HCT116 (cell line): ENCODE data around the gene PFN3. TPM values are rescaled to one million over a fixed set of nuclear protein-coding genes. Genes with fewer than 3 reads are reported as not detected.

Source experiments
- ATAC-seq: fragments of 200-7000 bp; cut with Tn5 transposase; 2 replicates; pipeline ENCODE4 v1.9.1; 2020; ENCODE audit warnings: mild to moderate bottlenecking, moderate library complexity
- BruUV-seq: library from RNA; stranded (reverse); fragments of 400-500 nt; replicated peaks from 2 replicates; lab custom pipeline; 2021; lab: Mats Ljungman, UMichigan
- CTCF ChIA-PET: fragments of 300-600 bp; sonication (Branson Sonifier 250); formaldehyde crosslinking; loops from one replicate; lab custom pipeline; 2021; ENCODE audit warnings: antibody characterized with exemption; lab: Charles Lee
- POLR2A ChIA-PET: fragments of 300-600, 350-600 bp; sonication (Branson Sonifier 250); formaldehyde crosslinking; loops from one replicate; lab custom pipeline; 2021; ENCODE audit warnings: antibody characterized with exemption; lab: Charles Lee
- RAD21 ChIA-PET, 2 experiments: fragments of 300-600 bp; sonication (Branson Sonifier 250); formaldehyde crosslinking; loops; one replicate each; lab custom pipeline; 2023; ENCODE audit warnings: low total read pairs in 2 of 2; ENCODE audit not compliant: uncharacterized antibody in 2 of 2, unreplicated experiment in 2 of 2, low non-redundant PET in 1 of 2; lab: Charles Lee
- DNase-seq: peaks from one replicate; pipeline ENCODE4 v3.0.0-alpha.2; 2010; ENCODE audit warnings: low read depth, low spot score
- H2AFZ ChIP-seq: fragments of 200-600 bp; shearing (Covaris generic), sonication (generic); 2 replicates; pipeline ENCODE4 v1.6.1; 2017; ENCODE audit warnings: low read depth, mixed run types, mixed read lengths, antibody characterized with exemption, low read length; ENCODE audit not compliant: poor library complexity, severe bottlenecking
- H3K27ac ChIP-seq: 2 replicates; pipeline ENCODE4 v1.5.1; 2012; ENCODE audit warnings: low read depth, low read length
- H3K27me3 ChIP-seq: fragments of 200-600 bp; sonication (generic); 2 replicates; pipeline ENCODE4 v1.6.1; 2016; ENCODE audit warnings: mixed run types, low read length, mixed read lengths; ENCODE audit not compliant: insufficient read depth
- H3K36me3 ChIP-seq, 2 experiments: fragments of 200-500 bp in 1 of 2; fragments of 200-600 bp in 1 of 2; sonication (Bioruptor generic) in 1 of 2; sonication (generic) in 1 of 2; 2 replicates each; pipeline versions ENCODE4 v1.5.1 to v1.6.1; 2014 to 2016; ENCODE audit warnings: low read length in 2 of 2, inconsistent platforms in 1 of 2, mixed read lengths in 1 of 2, mixed run types in 1 of 2; ENCODE audit not compliant: insufficient read depth in 2 of 2, control insufficient read depth in 1 of 2
- H3K4me1 ChIP-seq, 2 experiments: fragments of 200-600 bp in 1 of 2; sonication (generic) in 1 of 2; 2 replicates each; pipeline versions ENCODE4 v1.5.1 to v1.6.1; 2012 to 2017; ENCODE audit warnings: low read length in 2 of 2, inconsistent platforms in 1 of 2, mild to moderate bottlenecking in 1 of 2, mixed read lengths in 1 of 2, mixed run types in 1 of 2, moderate library complexity in 1 of 2; ENCODE audit not compliant: insufficient read depth in 2 of 2, control insufficient read depth in 1 of 2
- H3K4me2 ChIP-seq: fragments of 200-600 bp; sonication (generic); 2 replicates; pipeline ENCODE4 v1.6.1; 2017; ENCODE audit warnings: mixed run types, low read length, mixed read lengths
- H3K4me3 ChIP-seq, 2 experiments: fragments of 200-600 bp in 1 of 2; sonication (generic) in 1 of 2; replicated peaks in 1 of 2; 2 replicates each; pipeline ENCODE4 v1.5.1; 2011 to 2016; ENCODE audit warnings: low read length in 2 of 2, control low read depth in 1 of 2, low read depth in 1 of 2, mild to moderate bottlenecking in 1 of 2, mixed read lengths in 1 of 2, mixed run types in 1 of 2
- H3K79me2 ChIP-seq: fragments of 200-600 bp; sonication (generic); 2 replicates; pipeline ENCODE4 v1.6.1; 2017; ENCODE audit warnings: mild to moderate bottlenecking, mixed run types, low read length, moderate library complexity, mixed read lengths; ENCODE audit not compliant: insufficient read depth
- H3K9ac ChIP-seq: fragments of 200-600 bp; sonication (generic); 2 replicates; pipeline ENCODE4 v1.6.1; 2016; ENCODE audit warnings: low read length, mixed read lengths
- H3K9me2 ChIP-seq: fragments of 200-600 bp; sonication (generic), shearing (Covaris generic); 2 replicates; pipeline ENCODE4 v1.6.1; 2017; ENCODE audit warnings: mixed run types, mild to moderate bottlenecking, moderate library complexity; ENCODE audit not compliant: insufficient read depth
- H3K9me3 ChIP-seq, 2 experiments: fragments of 200-500 bp in 1 of 2; fragments of 200-600 bp in 1 of 2; sonication (Bioruptor generic) in 1 of 2; sonication (generic) in 1 of 2; 2 replicates each; pipeline ENCODE4 v1.6.1; 2014 to 2017; ENCODE audit warnings: low read length in 2 of 2, mixed read lengths in 2 of 2, inconsistent platforms in 1 of 2, low read depth in 1 of 2, mild to moderate bottlenecking in 1 of 2, mixed run types in 1 of 2, moderate library complexity in 1 of 2; ENCODE audit not compliant: control insufficient read depth in 1 of 2, insufficient read depth in 1 of 2
- H4K20me1 ChIP-seq: fragments of 200-600 bp; sonication (generic), shearing (Covaris generic); 2 replicates; pipeline ENCODE4 v1.6.1; 2017; ENCODE audit warnings: mixed run types, mild to moderate bottlenecking, moderate library complexity; ENCODE audit not compliant: insufficient read depth
- EGR1 ChIP-seq: IDR thresholded peaks from 2 replicates; pipeline ENCODE4 v1.6.1; 2012; ENCODE audit warnings: low read depth
- JUND ChIP-seq: IDR thresholded peaks from 2 replicates; pipeline ENCODE4 v1.6.1; 2012
- MAX ChIP-seq: IDR thresholded peaks from 2 replicates; pipeline ENCODE4 v1.6.1; 2012
- RAD21 ChIP-seq: IDR thresholded peaks from 2 replicates; pipeline ENCODE4 v1.6.1; 2012; ENCODE audit warnings: low read depth, mild to moderate bottlenecking
- SRF ChIP-seq: IDR thresholded peaks from 2 replicates; pipeline ENCODE4 v1.6.1; 2012; ENCODE audit warnings: low read depth
- TCF7L2 ChIP-seq: IDR thresholded peaks from 2 replicates; pipeline ENCODE4 v1.7.0; 2011; ENCODE audit warnings: borderline replicate concordance, inconsistent platforms; ENCODE audit not compliant: insufficient read depth, insufficient read length; ENCODE audit errors: extremely low read depth
- intact Hi-C: fragments of 100-400 bp; cut with micrococcal nuclease; formaldehyde crosslinking; loops from 2 replicates; pipeline ENCODE4 v1.10.0; 2022
- total RNA-seq: library from RNA; stranded (reverse); gene quantifications from one replicate; pipeline ENCODE4 v1.2.1, GENCODE V29; 2021; ENCODE audit not compliant: unreplicated experiment
- TF ChIP-seq, protein P1 (sequence below): IDR thresholded peaks from 2 replicates; pipeline ENCODE4 v1.6.1; 2012; ENCODE audit warnings: low read depth
- TF ChIP-seq, protein P2 (sequence below): IDR thresholded peaks from 2 replicates; pipeline ENCODE4 v1.6.1; 2011; ENCODE audit warnings: mild to moderate bottlenecking, low read length, moderate library complexity; ENCODE audit not compliant: insufficient replicate concordance; ENCODE audit errors: extremely low read depth
- TF ChIP-seq, protein P3 (sequence below): IDR thresholded peaks from 2 replicates; pipeline ENCODE4 v1.6.1; 2012

The PFN3 gene
- total RNA-seq, 1 experiment from 2014 or later: not detected

GRCh38 chr5:177377851-177378776 is 22.3 kb downstream of the PFN3 start:
- Histone ChIP-seq H3K36me3 (no peaks in the 10 kb centered on the region), H3K4me2 (no peak overlapping the region), H3K79me2 (no peaks in the 10 kb centered on the region), H3K9ac (no peak overlapping the region), H3K4me3 (no peak overlapping the region), H3K9me3 (no peaks in the 10 kb centered on the region), H3K27me3 (no peaks in the 10 kb centered on the region), H2AFZ (no peak overlapping the region), H3K27ac (no peak overlapping the region), H3K4me1 (peaks cover 3 to 17% of the 10 kb centered on the region in 2 experiments; a peak in 3 of 4 replicates), H3K9me2 (no peaks in the 10 kb centered on the region), H4K20me1 (no peaks in the 10 kb centered on the region)
- ChIA-PET RAD21 (no interaction called here), CTCF (interaction anchor here (1.1 to 1.9 kb wide), 4 partner anchors 7 to 118 kb away, joined by 4 to 11 read pairs (median 6); no protein-coding TSS in a partner anchor), POLR2A (no interaction called here)
- DNase-seq (no peak), ATAC-seq (no peak)
- BruUV-seq: no TSS peak
- TF ChIP-seq, protein P1, sequence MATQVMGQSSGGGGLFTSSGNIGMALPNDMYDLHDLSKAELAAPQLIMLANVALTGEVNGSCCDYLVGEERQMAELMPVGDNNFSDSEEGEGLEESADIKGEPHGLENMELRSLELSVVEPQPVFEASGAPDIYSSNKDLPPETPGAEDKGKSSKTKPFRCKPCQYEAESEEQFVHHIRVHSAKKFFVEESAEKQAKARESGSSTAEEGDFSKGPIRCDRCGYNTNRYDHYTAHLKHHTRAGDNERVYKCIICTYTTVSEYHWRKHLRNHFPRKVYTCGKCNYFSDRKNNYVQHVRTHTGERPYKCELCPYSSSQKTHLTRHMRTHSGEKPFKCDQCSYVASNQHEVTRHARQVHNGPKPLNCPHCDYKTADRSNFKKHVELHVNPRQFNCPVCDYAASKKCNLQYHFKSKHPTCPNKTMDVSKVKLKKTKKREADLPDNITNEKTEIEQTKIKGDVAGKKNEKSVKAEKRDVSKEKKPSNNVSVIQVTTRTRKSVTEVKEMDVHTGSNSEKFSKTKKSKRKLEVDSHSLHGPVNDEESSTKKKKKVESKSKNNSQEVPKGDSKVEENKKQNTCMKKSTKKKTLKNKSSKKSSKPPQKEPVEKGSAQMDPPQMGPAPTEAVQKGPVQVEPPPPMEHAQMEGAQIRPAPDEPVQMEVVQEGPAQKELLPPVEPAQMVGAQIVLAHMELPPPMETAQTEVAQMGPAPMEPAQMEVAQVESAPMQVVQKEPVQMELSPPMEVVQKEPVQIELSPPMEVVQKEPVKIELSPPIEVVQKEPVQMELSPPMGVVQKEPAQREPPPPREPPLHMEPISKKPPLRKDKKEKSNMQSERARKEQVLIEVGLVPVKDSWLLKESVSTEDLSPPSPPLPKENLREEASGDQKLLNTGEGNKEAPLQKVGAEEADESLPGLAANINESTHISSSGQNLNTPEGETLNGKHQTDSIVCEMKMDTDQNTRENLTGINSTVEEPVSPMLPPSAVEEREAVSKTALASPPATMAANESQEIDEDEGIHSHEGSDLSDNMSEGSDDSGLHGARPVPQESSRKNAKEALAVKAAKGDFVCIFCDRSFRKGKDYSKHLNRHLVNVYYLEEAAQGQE: no peak
- no peak for TF ChIP-seq MAX
- TF ChIP-seq JUND: no peak
- no peak for TF ChIP-seq RAD21
- TF ChIP-seq, protein P2, sequence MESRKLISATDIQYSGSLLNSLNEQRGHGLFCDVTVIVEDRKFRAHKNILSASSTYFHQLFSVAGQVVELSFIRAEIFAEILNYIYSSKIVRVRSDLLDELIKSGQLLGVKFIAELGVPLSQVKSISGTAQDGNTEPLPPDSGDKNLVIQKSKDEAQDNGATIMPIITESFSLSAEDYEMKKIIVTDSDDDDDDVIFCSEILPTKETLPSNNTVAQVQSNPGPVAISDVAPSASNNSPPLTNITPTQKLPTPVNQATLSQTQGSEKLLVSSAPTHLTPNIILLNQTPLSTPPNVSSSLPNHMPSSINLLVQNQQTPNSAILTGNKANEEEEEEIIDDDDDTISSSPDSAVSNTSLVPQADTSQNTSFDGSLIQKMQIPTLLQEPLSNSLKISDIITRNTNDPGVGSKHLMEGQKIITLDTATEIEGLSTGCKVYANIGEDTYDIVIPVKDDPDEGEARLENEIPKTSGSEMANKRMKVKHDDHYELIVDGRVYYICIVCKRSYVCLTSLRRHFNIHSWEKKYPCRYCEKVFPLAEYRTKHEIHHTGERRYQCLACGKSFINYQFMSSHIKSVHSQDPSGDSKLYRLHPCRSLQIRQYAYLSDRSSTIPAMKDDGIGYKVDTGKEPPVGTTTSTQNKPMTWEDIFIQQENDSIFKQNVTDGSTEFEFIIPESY: no peak
- no peak for TF ChIP-seq SRF
- TF ChIP-seq, protein P3, sequence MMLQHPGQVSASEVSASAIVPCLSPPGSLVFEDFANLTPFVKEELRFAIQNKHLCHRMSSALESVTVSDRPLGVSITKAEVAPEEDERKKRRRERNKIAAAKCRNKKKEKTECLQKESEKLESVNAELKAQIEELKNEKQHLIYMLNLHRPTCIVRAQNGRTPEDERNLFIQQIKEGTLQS: no peak
- TF ChIP-seq EGR1: no peak
- TF ChIP-seq TCF7L2: no peak
- intact Hi-C loops: no loop called here
